ENCODE data around the gene TPST2.
A peak's percentile ranks its signal among the peaks of the same experiment; 100 is the strongest.
"Not testable (repeated sequence)": the region's sequence is repeated elsewhere in the genome, so short reads cannot be mapped to it uniquely, and the experiment has no call there.

The TPST2 gene

GRCh38 chr22:26589845-26590736, at the start of gene TPST2:
TPST2 (minus strand) TSS chr22:26590132; CDS start chr22:26541630, 48,502 bp downstream.
- DNase-seq (ENCODE audit: low spot score), result peak; percentile 87

GRCh38 chr22:26636296-26636695, 46.4 kb upstream of the TPST2 start:
- DNase-seq (ENCODE audit: low spot score), result no peak

DNA sequence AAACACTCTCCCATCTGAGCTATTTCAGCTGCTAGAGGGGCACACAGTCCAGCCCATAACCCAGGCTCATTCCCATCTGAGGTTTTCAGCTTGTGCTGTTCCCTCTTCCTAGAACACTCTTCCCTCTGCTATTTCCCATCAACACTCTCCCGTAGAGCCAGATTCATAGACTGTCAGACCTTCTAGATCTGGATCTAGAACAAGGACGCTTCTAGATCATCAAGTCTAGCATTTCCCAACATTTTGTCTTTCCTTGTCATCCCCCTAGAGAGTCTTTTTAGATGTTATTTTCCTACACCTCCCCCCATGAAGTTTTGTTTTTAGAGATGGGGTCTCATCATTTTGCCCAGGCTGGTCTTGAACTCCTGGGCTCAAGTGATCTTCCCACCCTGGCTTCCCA, 45.2 kb upstream of the TPST2 start:
- DNase-seq (ENCODE audit: low spot score), result no peak

DNA sequence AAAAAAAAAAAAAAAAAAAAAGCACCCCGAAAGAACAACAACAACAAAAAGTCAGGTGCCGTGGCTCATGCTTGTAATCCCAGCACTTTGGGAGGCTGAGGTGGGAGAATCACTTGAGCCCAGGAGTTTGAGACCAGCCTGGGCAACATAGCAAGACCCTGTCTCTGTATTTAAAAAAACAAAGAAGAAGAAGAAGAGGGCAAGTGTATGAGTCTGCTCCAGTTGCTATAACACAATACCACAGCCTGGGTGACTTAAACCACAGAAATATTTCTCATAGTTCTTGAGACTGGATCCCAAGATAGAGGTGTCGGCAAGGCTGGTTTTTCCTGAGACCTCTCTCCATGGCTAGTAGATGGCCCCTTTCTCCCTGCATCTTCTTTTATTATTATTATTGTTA, 44.3 kb upstream of the TPST2 start:
- no peak for DNase-seq (ENCODE audit: low spot score)

DNA sequence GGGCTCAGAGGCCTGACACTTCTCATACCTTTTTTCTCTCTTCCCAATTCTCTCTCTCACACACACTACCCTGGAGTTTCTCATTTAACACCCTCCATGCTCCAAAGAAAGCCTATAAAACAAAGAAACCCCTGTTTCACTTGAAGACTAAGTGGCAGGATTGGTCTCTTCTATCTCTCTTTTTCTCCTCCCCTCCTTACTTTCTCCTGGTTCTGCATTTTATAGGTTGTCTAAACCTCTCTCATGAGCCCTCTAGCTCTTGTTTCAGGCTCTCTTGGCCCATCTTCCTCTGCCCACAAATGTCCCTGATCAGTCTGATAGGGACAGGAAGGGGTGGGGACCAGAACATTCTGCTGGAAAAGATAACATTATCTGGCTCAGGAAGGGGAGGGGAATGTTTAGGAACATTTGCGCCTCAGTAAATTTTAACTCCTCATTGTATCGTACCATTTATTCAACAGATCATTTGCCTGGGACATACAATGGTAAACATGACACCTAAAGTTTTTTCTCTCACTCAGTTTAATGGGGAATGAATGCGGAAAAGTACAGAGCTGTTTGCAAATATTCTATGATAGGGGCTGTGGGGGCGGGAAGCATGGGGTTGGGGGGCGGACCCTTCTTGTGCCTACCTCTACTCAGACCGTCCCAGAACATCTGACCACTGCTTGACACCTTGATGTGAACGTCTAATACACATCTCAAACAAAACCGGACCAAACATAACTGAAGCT, 42.7 kb upstream of the TPST2 start:
- no peak for DNase-seq (ENCODE audit: low spot score)

GRCh38 chr22:26631282-26631681, 41.4 kb upstream of the TPST2 start:
- no peak for DNase-seq (ENCODE audit: low spot score)

GRCh38 chr22:26629988-26630761, 40.2 kb upstream of the TPST2 start:
- DNase-seq (ENCODE audit: low spot score), result no peak

GRCh38 chr22:26624803-26625202, 34.9 kb upstream of the TPST2 start:
- no peak for DNase-seq (ENCODE audit: low spot score)

GRCh38 chr22:26623984-26624383, 34.1 kb upstream of the TPST2 start:
- no peak for DNase-seq (ENCODE audit: low spot score)

GRCh38 chr22:26621663-26622062, 31.7 kb upstream of the TPST2 start, which contains the start of gene CRYBA4:
CRYBA4 (plus strand) TSS chr22:26621963; CDS start chr22:26622597, 634 bp downstream.
- DNase-seq (ENCODE audit: low spot score), result no peak

DNA sequence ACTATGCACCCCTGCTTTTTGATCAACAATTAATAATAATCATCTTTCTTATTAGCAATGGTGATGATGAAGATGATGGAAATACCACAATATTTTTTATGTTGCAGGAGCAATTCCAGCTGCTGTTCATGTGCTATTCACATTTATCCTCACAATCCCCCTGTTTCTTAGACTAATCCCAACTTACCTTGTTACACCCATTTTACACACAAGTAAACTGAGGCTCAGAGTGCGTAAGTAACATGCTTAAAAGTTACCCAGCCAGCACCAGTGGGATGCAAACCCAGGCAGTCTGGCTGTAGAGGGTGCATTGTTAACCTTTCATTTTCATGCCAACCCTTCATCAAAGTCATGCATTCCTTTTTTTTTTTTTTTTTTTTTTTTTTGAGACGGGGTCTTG, 30.3 kb upstream of the TPST2 start:
- no peak for DNase-seq (ENCODE audit: low spot score)

GRCh38 chr22:26619510-26619909, 29.6 kb upstream of the TPST2 start:
- DNase-seq (ENCODE audit: low spot score), result no peak

- no peak for DNase-seq (ENCODE audit: low spot score)
Observed at GRCh38 chr22:26618455-26618854, 28.5 kb upstream of the TPST2 start.

- no peak for DNase-seq (ENCODE audit: low spot score)
Observed at GRCh38 chr22:26617271-26618199, 27.6 kb upstream of the TPST2 start, which contains the start of gene CRYBB1. CRYBB1 (minus strand) TSS chr22:26618027; CDS start chr22:26616319, 1,708 bp downstream.

GRCh38 chr22:26616650-26617049, 26.7 kb upstream of the TPST2 start:
- DNase-seq (ENCODE audit: low spot score), result no peak

- DNase-seq (ENCODE audit: low spot score), result no peak
Observed at GRCh38 chr22:26615830-26616435, 26.0 kb upstream of the TPST2 start.

- DNase-seq (ENCODE audit: low spot score), result no peak
Observed at GRCh38 chr22:26615149-26615548, 25.2 kb upstream of the TPST2 start.

- no peak for DNase-seq (ENCODE audit: low spot score)
Observed at GRCh38 chr22:26614322-26614721, 24.4 kb upstream of the TPST2 start.

GRCh38 chr22:26613753-26614152, 23.8 kb upstream of the TPST2 start:
- DNase-seq (ENCODE audit: low spot score), result not testable (repeated sequence)

DNA sequence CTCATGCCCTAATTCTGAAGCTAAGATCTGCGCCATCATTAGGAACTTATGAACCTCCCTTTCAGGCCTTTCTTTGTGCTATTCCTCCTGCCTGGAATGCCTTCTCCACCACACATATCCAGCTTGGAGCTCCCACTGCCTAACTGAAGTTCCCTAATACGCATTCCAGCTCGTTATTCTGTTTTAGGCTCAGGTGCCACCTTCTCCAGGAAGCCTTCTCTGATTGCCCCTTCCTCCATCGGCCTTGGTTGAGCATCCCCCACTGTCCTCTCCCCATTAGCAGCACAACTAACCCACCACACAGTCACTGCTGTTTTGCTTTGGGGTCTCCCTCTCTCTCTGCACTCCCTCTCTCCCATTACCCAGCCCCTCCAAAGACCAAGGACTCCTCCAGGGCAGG, 22.7 kb upstream of the TPST2 start:
- no peak for DNase-seq (ENCODE audit: low spot score)

- peak; percentile 31 for DNase-seq (ENCODE audit: low spot score)
Observed at GRCh38 chr22:26610996-26611395, 21.1 kb upstream of the TPST2 start.
